HG03159 (cell line): Measurements from ENCODE around the gene DPYD.

Experiments used
- ATAC-seq: cut with Tn5 transposase; IDR thresholded peaks from one replicate; pipeline ENCODE4 v1.9.1; 2021; ENCODE audit warnings: mild to moderate bottlenecking, moderate library complexity; ENCODE audit not compliant: unreplicated experiment

Gene DPYD

DNA sequence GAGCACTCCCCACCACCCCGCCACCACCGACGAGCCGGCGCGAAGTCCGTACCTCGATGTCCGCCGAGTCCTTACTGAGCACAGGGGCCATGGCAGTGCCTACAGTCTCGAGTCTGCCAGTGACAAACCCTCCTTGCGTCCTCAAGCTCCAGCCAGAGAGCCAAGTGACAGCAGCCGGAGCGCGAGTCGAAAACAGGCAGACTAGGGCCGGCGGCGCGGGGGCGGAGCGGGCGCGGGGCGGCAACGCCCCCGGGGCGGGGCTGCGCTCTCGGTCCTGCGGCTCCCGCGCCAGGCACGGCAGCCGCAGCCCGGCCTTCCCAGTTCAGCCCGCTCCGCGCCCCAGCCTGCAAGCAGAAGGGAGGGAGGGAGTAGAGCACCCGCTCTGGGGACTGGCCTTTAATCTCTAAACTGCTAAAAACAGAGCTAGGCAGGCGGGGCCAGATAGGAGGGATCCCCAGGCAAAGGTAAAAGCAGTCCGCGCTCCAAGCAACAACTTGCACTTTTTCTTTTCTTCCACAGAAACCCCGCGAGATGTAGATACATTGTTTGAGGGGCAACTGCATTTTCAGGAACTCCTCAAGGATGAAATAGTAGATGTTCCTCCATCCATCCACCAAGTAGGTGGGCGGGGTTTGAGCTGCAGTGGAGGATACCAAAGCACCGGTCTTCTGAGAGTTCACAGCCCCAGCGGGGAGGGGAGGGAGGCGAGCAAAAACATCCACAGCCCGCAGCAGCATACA is at the start of gene DPYD:
DPYD (minus strand) TSS at position 203 of the 740 bp plus-strand sequence; CDS start at position 91, 112 bp downstream.
- ATAC-seq = peak; percentile 92

DNA sequence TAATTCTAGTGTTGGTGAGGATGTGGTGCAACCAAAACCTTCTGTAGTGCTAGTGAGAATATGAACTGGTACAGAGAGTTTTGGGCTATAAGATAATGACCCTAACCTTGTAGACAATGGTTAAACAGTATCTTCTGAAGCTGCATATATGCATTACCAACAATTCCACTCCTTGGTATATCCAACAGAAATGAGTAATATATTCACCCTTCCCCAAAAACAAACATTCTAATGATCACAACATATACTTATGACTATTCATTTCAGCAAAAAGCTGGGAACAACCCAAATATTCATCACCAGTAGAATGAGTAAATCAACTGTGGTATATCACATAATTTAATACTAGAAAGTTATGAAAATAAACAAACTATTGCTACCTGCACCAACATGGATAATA is 39.6 kb upstream of the DPYD start:
- ATAC-seq = no peak

DNA sequence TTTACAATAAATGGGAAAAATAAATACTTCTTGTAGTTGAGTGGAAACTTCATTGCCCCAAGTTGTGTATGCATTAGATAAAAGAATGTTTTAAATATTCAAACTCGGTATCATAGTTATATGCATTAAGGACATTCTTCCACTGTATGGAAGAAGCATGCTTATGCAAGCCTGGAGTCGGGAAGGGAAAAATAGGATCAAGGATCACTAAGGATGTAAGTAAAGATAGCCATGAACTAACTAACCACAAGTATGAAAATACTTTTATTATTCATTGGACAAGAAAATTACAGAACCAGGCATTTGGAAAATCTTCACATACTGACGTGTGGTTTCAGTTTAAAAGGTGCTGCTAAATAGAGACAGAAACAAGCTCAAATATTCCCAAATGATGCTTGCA is 26.9 kb upstream of the DPYD start:
- no peak for ATAC-seq

DNA sequence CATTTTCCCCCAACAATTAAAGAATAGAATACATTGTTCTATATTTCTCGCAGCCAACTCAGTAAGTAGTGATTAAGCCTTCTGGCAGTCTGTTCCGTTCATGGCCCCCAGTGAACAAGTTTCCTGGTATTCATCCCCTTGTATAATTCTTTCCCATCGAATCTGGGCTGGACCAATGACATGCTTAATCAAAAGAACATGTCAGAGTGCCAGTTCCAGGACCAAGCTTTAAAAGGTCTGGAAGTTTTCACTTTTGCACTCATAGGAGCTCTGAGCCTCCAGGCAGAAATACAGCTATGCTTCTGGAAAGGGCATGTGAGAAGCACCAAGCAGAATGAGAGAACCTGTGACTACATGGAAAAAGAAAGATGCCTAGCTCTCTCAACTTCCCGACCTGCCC is 22.5 kb upstream of the DPYD start:
- ATAC-seq = no peak

DNA sequence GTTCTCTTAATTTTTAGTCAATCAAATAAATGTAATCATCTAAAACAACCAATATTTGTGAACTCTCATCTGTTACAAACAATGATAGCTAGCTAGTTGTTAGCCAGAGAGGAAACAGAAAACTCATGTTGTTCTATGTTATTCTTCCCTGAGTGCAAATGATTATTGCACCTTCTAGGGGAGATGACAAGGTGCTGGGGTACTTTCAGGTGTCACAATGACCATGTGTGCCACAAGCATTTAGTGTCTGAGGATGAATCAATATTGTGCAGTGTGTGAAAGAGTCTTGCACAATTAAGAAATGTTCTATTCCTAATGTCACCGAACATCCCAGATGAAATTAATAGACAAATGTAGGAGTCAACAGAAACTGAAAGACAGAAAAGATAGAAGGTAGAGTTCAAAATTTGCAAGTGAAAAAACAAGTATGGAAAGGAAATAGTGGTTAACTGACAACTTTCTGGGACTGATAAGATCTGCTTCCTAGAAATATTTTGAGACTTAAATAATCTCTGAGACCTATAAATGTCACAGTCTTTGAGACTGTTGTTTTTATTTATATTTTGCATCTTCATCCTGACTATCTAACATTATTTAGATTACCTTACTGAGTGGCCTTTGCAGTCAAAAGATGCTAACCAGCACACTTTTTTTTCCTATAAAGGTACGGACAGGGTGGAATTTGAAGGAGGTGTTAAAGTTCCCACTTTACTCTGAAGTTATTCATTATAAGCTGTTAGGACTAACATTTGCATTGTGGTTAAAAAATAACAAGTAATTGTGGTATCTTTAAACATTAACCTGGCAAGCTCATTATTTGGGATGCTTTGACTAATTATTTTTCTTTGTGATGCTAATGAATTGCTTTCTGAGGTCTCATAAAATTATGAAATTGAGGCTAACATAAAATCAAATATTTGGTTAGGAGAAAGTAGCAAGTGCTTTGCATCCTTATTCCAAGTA is 21.6 kb upstream of the DPYD start:
- no peak for ATAC-seq

DNA sequence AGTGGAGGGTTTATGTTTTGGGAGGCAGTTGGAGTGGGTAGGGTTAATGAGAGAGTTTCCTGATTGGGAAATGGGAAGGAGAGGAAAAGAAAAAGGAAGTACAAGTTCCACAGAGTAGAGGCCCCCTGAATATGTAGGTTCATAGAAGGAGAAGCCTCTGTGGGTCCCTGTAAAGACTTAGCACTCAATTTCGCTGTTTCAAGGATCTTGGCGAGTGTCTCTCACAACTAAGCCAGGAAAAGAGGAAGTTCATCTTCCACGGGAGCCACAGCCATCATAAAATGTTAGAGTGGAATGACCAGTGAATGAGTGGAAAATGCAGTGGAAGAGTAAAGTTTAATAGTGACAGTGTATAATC is 17.4 kb upstream of the DPYD start:
- ATAC-seq = no peak

DNA sequence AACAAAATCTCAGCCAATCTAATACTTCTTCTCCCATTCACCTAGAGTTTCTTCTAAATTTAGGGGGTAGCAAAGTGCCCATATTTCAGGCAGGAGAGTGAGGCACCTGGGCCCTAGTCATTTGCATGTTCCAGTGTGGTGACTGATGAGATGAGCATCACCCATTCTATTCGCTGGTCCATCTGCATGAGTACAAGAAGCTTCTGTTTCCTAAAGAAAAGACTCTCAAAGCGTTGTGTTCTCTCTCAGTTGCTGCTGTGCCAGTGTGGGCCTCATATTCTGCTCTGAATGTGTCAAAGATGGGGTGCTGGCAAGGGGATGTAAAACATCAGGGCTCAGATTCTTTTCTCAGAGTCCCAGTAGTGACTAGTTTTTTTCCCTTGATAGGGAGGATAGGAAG is 16.1 kb upstream of the DPYD start:
- no peak for ATAC-seq

DNA sequence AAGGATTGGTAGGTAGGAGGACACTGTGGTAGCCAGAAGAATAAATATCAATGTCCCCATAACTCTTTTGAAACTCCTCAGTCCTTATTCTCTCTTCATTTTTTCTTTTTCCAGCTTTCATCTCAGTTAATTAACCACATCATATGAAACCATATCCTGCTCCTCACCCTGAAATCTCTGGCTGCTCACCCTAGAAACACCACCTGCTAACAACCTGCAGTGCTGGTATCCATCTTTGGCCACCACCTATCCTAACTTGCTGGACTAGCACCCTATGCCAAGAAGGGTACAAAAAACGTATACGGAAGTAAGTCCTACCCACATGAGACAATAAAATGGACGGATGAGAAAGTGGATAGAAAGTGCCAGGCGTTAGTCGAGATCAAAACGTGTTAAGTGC is 13.7 kb upstream of the DPYD start:
- no peak for ATAC-seq

DNA sequence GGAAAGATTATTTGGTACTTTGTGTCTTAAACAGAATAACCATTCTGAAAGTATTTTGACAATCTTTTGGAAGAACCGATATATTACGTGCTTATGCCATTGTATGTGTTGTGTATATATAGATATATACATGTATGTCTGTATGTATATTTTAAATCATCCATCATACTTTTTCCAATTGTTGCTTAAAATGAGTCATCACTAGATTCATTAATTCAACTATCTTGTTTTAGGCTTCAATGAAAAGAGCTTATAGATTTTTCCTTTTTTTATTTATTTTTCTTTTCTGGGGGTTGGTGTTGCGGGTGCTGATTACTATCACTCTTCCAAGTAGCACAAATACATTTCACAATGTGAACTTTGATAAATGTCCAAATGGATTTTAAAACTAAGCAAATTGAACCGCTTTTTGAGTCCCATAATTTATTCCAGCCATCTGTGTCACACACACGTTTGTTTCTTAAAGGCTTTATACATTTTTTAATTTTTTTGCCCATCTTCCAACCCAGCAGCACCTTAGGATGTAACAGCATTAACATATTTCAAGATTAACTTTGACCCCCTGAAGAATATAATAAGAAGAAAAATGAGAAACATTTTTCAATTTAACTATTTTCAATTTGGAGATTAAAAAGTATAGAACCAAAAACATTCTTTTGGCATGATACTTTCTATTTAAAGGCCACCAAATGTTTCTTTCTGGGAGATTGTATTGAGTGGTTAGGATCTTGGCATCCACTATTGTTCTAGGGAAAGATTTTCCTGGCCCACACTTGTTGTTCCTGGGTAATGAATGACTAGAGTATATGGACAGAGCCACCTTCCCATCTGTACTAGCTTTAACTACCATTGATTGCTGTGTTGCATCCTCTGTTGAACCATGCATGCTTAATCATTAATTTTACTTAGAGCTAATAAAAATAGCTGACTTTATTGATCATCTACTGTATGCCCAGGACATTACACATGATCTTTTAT is 9.3 kb upstream of the DPYD start:
- no peak for ATAC-seq

DNA sequence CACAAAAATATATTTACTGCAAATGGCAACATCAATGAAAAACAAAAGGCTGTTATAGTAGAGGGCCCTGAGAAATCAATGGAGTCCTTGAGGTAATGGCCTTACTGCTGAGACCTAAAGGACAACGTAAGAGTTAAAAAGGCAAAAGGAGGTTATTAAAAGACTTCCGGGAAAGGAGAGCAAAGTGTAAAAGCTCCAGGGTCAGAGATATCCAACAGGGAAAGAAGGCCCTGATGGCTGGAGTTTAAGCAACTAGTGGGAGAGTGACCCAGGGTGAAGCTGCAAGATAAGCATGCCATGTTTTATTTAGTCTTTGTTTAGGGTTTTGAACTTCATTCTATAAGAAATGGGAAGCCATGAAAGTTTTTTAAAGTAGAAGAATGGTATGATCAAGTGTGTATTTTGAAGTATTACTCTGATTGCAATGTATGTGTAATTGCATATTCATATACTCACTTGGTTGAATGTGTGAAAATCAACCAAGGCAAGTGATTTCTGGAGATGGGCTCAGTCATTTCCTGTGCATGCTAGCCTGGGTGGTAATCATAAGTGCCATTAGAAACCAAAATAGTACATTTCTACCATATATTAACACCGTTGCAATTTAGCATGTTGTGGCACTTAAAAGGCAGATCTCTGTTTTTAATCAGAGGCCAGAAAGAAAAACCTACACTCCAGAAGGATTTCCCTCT is 5.3 kb upstream of the DPYD start:
- ATAC-seq = no peak

DNA sequence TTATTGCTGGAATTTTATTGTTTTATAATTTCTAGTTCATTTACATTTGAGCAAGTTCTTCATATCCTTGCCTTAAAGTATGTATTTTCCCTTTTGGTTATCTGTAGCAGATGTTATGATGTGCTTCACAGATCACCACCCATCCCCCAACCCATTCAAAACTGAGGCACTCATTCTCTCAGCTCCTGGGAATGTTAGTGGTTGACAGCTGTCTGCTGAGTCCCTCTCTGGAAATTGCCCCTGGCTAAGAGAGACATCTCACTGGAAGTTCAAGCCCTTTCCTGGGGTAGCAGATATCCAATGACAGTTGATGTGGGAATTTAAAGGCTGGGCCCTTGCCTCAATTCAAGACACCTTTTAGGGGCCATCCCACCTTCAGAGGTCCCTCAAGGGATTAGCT is 4.3 kb upstream of the DPYD start:
- no peak for ATAC-seq

DNA sequence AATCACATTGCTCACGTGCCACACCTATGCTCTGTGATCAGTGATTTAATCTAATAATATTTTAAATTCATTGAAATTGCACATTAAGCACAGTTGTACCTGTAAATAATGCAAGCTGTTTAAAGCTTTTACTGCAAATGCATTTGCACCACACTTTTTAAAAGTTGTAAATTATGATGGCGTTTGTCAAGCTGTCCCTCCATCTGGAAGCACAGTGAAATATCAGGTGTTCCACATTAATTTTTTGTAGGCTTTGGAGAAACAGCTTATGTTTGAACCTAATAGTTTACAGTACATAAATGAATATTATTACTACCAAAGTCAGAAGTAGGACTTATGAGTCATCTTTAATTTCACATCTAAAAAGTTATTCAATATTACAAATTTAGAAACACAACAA is 3.0 kb upstream of the DPYD start:
- no peak for ATAC-seq

DNA sequence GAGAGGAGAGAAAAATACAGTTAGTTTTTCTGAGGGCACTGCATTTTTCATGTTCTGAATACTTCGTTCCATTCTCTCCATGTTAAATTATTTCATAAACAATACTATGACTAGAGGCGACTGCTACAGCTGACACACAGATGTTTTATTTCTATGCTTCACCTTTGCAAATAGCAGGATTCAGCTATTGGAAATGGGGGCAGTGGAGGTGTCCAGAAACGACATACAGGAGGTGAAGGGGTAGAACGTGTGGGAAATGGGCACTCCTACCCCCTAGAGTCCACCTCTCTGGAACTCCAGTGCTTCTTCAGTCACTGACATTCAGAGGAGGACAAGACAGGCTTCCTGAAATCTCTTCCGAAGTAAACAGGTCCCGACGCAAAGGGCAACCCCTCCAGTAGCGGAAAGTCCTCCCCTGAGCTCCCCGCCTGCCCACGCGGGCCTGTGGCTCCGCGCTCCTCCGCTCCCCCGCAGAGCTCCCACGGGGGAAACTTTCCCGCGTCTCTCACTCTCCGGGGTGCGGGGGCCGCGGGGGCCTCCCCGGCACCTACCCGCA is 480 bp downstream of the DPYD start:
- ATAC-seq = no peak

DNA sequence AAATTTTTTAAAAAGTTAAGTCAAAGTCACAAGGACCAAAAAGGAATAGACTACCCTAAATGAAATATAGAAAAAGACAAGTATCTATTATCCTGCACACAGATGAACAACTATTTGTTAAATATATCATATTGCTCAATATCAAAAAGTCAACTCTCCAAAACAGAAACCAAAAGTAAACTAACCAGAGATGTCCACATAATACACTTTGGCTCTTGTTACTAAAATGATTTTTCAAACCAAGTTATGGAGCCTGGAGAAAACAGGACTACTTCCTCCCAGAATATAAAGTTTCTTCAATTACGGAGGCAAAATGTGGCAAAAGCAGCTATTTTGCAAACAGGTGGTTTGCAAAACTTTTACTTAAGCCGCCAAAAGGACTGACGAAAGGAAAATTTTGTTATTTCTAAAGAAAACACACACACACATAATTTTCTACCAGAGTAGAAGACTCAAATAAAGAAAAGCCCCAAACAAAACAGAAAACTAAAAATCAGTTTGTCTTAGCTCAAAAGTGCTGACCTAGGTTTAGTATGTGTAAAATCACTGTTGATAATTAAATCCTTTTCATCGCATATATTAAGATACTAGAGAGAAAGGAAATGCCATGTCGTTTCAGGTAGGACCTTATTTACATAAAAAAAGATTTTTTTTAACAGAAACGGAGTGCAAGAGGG is 1.1 kb downstream of the DPYD start:
- no peak for ATAC-seq

DNA sequence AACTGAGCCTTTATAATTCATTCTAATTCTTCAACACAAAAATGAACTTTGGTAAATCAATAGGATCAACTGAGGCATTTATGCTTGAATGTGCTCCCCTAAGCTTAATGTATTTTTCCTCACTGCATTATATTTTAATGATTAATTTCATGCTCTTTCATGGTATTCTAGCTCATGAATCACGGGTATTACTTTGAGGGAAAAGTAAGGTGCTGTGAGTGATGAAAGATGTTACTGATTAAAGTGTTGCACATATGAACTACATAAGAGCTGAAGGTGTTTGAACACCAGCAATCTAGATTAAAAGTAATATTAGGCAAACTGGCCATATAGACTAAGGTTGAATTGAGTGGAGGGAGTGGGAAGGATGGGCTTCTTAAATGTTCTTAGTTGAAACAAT is 1.9 kb downstream of the DPYD start:
- no peak for ATAC-seq

DNA sequence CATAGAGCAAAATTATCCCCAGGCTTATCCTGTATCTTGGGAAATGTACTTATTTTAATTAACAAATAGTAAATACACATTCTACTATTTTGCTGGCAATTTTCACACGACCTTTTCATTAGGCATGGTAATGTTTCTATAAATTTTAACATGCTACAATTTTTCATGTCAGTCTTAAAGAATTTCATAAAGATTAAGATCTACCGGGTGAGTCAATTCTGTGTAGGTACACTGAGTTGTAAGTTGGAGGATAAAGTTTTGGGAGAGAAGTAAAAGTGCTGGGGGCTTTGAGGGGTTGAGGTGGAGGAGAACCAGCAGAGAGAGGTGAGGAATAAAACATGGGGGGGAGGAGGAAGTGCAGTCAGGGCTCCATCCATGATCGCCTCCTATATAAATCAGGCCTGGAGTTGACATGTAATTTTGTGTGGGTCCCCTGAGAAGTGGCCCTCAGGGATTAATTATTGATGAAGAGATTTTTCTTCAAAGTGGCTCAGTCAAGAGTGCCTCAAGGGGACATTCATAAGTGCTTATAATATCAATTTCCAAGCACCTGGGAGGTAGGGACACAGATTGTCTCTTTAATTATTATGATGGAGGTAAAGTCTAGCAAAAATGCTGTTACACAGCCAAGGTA is 7.2 kb downstream of the DPYD start:
- no peak for ATAC-seq

DNA sequence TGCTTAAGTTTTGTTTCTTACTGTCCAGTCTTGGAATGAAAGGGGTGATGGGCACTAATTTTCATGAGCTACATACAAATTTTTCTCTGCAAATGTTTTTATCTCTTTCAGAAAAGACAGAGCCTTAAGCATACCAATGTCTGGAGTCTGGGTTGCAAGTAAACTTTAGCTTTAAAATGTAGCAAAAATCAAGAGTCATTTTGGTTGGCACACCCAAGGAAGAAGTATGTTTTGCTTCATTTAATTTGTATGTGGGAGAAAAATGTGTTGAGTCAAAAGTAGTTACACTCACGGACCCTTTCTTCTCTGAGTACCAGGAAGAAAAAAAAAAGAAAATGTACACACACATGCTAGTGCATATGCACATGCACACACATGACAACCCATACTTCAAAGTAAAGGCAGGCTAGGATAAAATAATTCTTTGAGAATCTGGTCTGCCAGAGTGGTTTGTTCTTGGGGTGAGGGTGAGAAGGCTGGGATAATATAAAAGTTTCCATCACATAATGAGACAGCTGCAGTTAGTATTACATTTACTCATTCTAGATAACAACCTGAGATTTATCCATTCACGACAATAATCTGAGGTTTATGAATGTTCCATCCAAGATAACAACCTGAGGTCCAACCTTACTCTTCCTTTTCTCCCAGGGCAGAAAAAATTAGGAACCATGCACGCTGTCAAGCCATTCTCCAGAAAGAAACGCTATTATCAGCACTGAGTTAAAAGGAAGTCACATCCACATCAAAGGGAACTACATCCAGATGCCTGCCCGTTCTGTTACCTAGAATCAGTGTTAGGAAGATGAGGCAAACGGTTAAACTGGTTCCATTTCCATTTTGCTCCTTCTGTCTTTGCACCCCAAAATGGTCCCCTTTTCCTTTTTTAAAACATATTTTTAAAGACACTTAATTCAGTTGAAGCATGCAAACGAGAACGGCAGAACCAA is 9.3 kb downstream of the DPYD start:
- no peak for ATAC-seq

DNA sequence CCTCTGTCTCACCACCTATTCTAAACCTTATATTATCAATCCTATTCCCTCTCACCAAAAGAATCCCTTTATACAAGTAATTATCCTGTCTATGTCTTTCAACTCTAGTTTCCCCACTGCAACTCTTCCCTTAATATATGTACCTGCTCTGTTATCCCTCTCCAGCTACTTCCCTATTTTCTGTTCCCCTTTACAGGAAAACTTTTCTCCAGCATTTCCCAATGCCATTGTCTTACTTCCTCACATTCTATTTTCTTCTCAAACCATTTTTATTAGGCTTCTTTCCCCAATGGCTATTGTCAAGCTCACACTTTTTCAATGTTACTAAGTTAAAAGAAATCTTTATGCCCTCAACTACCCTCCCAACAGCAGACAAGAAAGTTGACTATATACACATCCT is 11.6 kb downstream of the DPYD start:
- ATAC-seq = no peak
